GM23248 (cell line): ENCODE measurements around the gene RUNX3. TPM values are rescaled to one million over a fixed set of nuclear protein-coding genes. Genes with fewer than 3 reads are reported as not detected.

Experiments used
- DNase-seq: peaks from one replicate; pipeline ENCODE4 v3.0.0-alpha.2; 2015
- H2AFZ ChIP-seq: fragments of 200-600 bp; sonication (generic); 2 replicates; pipeline ENCODE4 v1.6.1; 2016; ENCODE audit warnings: antibody characterized with exemption
- H3F3A ChIP-seq: fragments of 200-600 bp; sonication (generic); 2 replicates; pipeline ENCODE4 v1.6.1; 2016; ENCODE audit warnings: mild to moderate bottlenecking, antibody characterized with exemption, mixed run types; ENCODE audit not compliant: insufficient read depth
- H3K27ac ChIP-seq: fragments of 200-600 bp; sonication (generic); 2 replicates; pipeline ENCODE4 v1.5.1; 2016; ENCODE audit warnings: mild to moderate bottlenecking
- H3K27me3 ChIP-seq: fragments of 200-600 bp; sonication (generic); replicated peaks from 2 replicates; pipeline ENCODE4 v1.6.1; 2016; ENCODE audit warnings: mild to moderate bottlenecking; ENCODE audit not compliant: insufficient read depth
- H3K36me3 ChIP-seq: fragments of 200-600 bp; sonication (generic); 2 replicates; pipeline ENCODE4 v1.6.1; 2016; ENCODE audit warnings: low read depth, mild to moderate bottlenecking
- H3K4me1 ChIP-seq: fragments of 200-600 bp; sonication (generic); 2 replicates; pipeline ENCODE4 v1.6.1; 2016; ENCODE audit warnings: mild to moderate bottlenecking; ENCODE audit not compliant: insufficient read depth
- H3K4me2 ChIP-seq: fragments of 200-600 bp; sonication (generic); one replicate; pipeline ENCODE4 v1.6.1; 2016; ENCODE audit warnings: mild to moderate bottlenecking; ENCODE audit not compliant: unreplicated experiment
- H3K4me3 ChIP-seq: fragments of 200-600 bp; sonication (generic); 2 replicates; pipeline ENCODE4 v1.5.1; 2016; ENCODE audit warnings: mild to moderate bottlenecking
- H3K79me2 ChIP-seq: fragments of 200-600 bp; sonication (generic); 2 replicates; pipeline ENCODE4 v1.6.1; 2016; ENCODE audit warnings: mild to moderate bottlenecking; ENCODE audit not compliant: insufficient read depth
- H3K9ac ChIP-seq: fragments of 200-600 bp; sonication (generic); 2 replicates; pipeline ENCODE4 v1.6.1; 2016; ENCODE audit warnings: mild to moderate bottlenecking
- H3K9me2 ChIP-seq: fragments of 200-600 bp; sonication (generic); 2 replicates; pipeline ENCODE4 v1.6.1; 2016; ENCODE audit warnings: mixed run types, mild to moderate bottlenecking, moderate library complexity; ENCODE audit not compliant: insufficient read depth
- H3K9me3 ChIP-seq: fragments of 200-600 bp; sonication (generic); one replicate; pipeline ENCODE4 v1.6.1; 2017; ENCODE audit warnings: low read depth
- H4K20me1 ChIP-seq: fragments of 200-600 bp; sonication (generic); 2 replicates; pipeline ENCODE4 v1.6.0; 2016; ENCODE audit not compliant: insufficient read depth
- EZH2 ChIP-seq: fragments of 200-600 bp; sonication (generic); IDR thresholded peaks from 2 replicates; pipeline ENCODE4 v1.6.1; 2018; ENCODE audit warnings: antibody characterized with exemption, mild to moderate bottlenecking; ENCODE audit not compliant: insufficient read depth, poor library complexity, severe bottlenecking
- EZH2phosphoT487 ChIP-seq: fragments of 200-600 bp; sonication (generic); IDR thresholded peaks from 2 replicates; pipeline ENCODE4 v1.6.1; 2018; ENCODE audit warnings: antibody characterized with exemption, moderate library complexity, mild to moderate bottlenecking, low read depth; ENCODE audit not compliant: insufficient read depth
- WGBS, 2 experiments: methylation state at CpG; one replicate each; pipeline ENCODE4 v1.1.6; 2015 to 2017; ENCODE audit warnings: low lambda C conversion rate in 2 of 2, low coverage in 1 of 2; ENCODE audit errors: missing lambda C conversion rate in 2 of 2; 5-methylcytosine and 5-hydroxymethylcytosine counted together
- in situ Hi-C: fragments of 300-500 bp; cut with MboI; formaldehyde crosslinking; loops from 2 replicates; pipeline ENCODE4 v1.15.0; 2020
- polyA plus RNA-seq: library from polyadenylated mRNA; unstranded; fragments of >200 nt; fragmentation: Nextera tagmentation; extraction: Ambion mirVana; gene quantifications from 2 replicates; pipeline ENCODE4 v1.2.1, GENCODE V29; 2016
- total RNA-seq: library from RNA; depleted of rRNA; stranded (reverse); fragments of >200 nt; shearing (Covaris generic); gene quantifications from 2 replicates; pipeline ENCODE4 v1.2.3, GENCODE V29; 2014

The RUNX3 gene
- total and polyA plus RNA-seq, 2 experiments from 2014 or later, result 0.43 to 1.4 TPM

DNA sequence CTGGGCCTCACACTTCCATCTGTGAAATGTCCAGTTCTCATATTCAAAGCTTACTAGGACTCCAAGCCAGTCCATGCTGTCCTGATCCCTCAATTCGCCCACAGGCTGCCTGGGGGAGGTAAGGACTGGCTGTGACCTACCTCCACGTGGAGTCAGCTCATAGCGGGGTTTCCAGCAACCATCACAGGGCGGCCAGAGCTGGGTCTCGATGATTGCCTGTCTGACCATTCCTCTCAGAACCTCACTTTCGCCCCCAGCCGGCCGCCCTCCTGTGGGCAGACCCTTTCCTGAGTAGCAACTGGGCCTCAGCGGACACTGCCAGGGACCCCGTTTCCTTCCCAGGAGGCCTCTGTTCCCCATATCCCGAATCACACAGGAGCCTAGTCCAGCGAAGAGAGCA lies 3.4 kb upstream of the RUNX3 start:
- Histone ChIP-seq H3K4me2 (no peak overlapping the region), H3K9ac (no peak overlapping the region), H4K20me1 (no peaks in the 10 kb centered on the region), H2AFZ (no peak overlapping the region), H3F3A (no peaks in the 10 kb centered on the region), H3K9me2 (no peaks in the 10 kb centered on the region), H3K4me3 (no peak overlapping the region), H3K79me2 (no peaks in the 10 kb centered on the region), H3K36me3 (no peaks in the 10 kb centered on the region), H3K27ac (no peak overlapping the region), H3K9me3 (no peaks in the 10 kb centered on the region), H3K4me1 (no peaks in the 10 kb centered on the region), H3K27me3 (peaks cover 7% of the 10 kb centered on the region; the same call in 1 of the 2 replicates)
- 85 to 88% methylated on average over 12 of the region's 12 CpGs for WGBS, 2 experiments
- DNase-seq, result no peak
- TF ChIP-seq EZH2phosphoT487 (no peak), EZH2 (no peak)
- in situ Hi-C loops, result no loop called here

DNA sequence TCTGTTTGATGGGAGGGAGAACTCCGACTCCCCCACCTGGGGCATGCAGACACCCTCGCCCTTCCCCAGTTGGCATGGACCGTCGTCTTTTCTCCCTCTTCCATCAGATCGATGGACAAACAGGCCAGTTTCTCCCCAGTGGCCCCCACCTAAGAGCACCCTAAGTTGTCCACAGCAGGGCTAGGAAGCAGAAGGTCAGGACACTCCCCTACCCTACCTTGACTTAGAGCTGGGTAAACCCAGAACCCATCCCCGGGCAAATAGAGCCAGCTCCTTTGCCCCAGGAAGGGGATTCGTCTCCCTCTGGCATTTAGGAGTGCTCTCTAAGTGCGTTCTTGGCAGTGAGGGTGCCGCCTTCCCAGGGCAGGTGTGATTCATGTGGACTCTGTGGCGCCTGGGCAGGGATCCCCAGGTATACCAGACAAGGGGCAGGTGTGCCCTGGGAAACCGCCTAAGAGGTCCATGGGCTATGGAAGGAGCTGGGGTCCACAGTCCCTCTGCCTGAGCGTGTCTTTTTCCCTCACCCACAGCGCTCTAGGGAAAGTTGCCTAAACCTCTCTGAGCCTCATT lies 2.7 kb upstream of the RUNX3 start:
- H3K27me3 ChIP-seq, result peaks cover 7% of the 10 kb centered on the region; the same call in 1 of the 2 replicates
- in situ Hi-C loops, result no loop called here

DNA sequence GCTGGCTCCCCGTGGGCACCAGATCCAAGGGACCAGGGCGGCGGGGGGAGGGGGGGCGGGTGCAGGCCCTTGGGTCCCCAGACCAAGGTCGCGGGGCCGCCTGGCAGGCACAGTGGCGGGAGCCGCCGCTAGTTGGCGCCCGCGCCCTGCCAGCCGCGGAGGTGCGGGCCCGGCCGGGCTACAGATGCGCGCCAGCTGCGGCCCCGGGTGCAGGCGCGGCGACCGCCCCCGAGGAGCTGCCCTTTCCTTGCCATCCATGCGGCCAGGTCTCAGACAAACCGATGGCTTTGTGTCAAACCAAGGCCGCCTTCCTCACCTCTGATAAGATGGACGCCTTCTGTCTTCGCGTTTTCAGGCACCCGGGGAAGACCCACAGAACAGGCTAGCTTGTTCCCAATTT lies 2.2 kb upstream of the RUNX3 start:
- no peaks in the 10 kb centered on the region for H3K79me2 ChIP-seq
- peaks cover 7% of the 10 kb centered on the region; the same call in 1 of the 2 replicates for H3K27me3 ChIP-seq
- no peak overlapping the region for H2AFZ ChIP-seq
- no peaks in the 10 kb centered on the region for H3K36me3 ChIP-seq
- H3K9me2 ChIP-seq, result no peaks in the 10 kb centered on the region
- no peaks in the 10 kb centered on the region for H3K9me3 ChIP-seq
- H3K27ac ChIP-seq, result no peak overlapping the region
- no peaks in the 10 kb centered on the region for H3K4me1 ChIP-seq
- H3K4me3 ChIP-seq, result no peak overlapping the region
- 12 to 13% methylated on average over 15 to 18 of the region's 34 CpGs for WGBS, 2 experiments
- H4K20me1 ChIP-seq, result no peaks in the 10 kb centered on the region
- in situ Hi-C loops, result no loop called here
- peak; percentile 61 for DNase-seq
- H3F3A ChIP-seq, result 0 out of 2 replicates have a peak, but pooled peaks cover 6% of the 10 kb centered on the region
- H3K9ac ChIP-seq, result no peak overlapping the region
- H3K4me2 ChIP-seq, result no peak overlapping the region
- TF ChIP-seq EZH2phosphoT487, result no peak
- no peak for TF ChIP-seq EZH2

More for the DNA sequence above, 2.7 kb upstream of the RUNX3 start:
- DNase-seq, result no peak
- Histone ChIP-seq H3K9me2 (no peaks in the 10 kb centered on the region), H2AFZ (no peak overlapping the region), H3K4me1 (no peaks in the 10 kb centered on the region), H3K27ac (no peak overlapping the region), H3K4me3 (no peak overlapping the region), H3K79me2 (no peaks in the 10 kb centered on the region), H3K4me2 (no peak overlapping the region), H3K9ac (no peak overlapping the region), H3F3A (0 out of 2 replicates have a peak, but pooled peaks cover 6% of the 10 kb centered on the region), H4K20me1 (no peaks in the 10 kb centered on the region), H3K9me3 (no peaks in the 10 kb centered on the region), H3K36me3 (no peaks in the 10 kb centered on the region)
- WGBS, 2 experiments, result 68 to 71% methylated on average over 13 of the region's 13 CpGs
- TF ChIP-seq EZH2phosphoT487, result no peak
- TF ChIP-seq EZH2, result no peak

GRCh38 chr1:24931468-24932231 lies 1.6 kb upstream of the RUNX3 start:
- Histone ChIP-seq H3K27ac (no peak overlapping the region), H2AFZ (no peak overlapping the region), H3K79me2 (no peaks in the 10 kb centered on the region), H3K9me3 (no peaks in the 10 kb centered on the region), H3K36me3 (no peaks in the 10 kb centered on the region), H3F3A (0 out of 2 replicates have a peak, but pooled peaks cover 6% of the 10 kb centered on the region), H3K9ac (no peak overlapping the region), H3K9me2 (no peaks in the 10 kb centered on the region), H3K4me1 (no peaks in the 10 kb centered on the region), H3K4me2 (no peak overlapping the region), H4K20me1 (no peaks in the 10 kb centered on the region), H3K27me3 (peaks cover 7% of the 10 kb centered on the region; the same call in 1 of the 2 replicates), H3K4me3 (no peak overlapping the region)
- no peak for TF ChIP-seq EZH2phosphoT487
- no peak for TF ChIP-seq EZH2
- no peak for DNase-seq
- WGBS, 2 experiments, result 69 to 71% methylated on average over 60 to 63 of the region's 63 CpGs
- in situ Hi-C loops, result no loop called here
